Uterus (tissue), 4 donors: ENCODE measurements around the gene CTH. TPM values are rescaled to one million over a fixed set of nuclear protein-coding genes. Genes with fewer than 3 reads are reported as not detected.
"Not testable (repeated sequence)": the region's sequence is repeated elsewhere in the genome, so short reads cannot be mapped to it uniquely, and the experiment has no call there.

Experiments
- DNase-seq, 2 donors: peaks; one replicate each; pipeline ENCODE4 v3.0.0-alpha.2; 2019 to 2020
- H3K27ac ChIP-seq, 2 donors: fragments of 200-600 bp; sonication (generic); 1 replicate in 1 of 2; 2 replicates in 1 of 2; pipeline ENCODE4 v1.5.1; 2016 to 2018
- H3K27me3 ChIP-seq, 2 donors: fragments of 200-600 bp; sonication (generic); one replicate each; pipeline ENCODE4 v1.5.1; 2018 to 2019; ENCODE audit warnings: control low read depth in 1 of 2
- H3K36me3 ChIP-seq, 2 donors: fragments of 200-600 bp; sonication (generic); one replicate each; pipeline ENCODE4 v1.5.1; 2019; ENCODE audit warnings: control low read depth in 1 of 2
- H3K4me1 ChIP-seq, 2 donors: fragments of 200-600 bp; sonication (generic); one replicate each; pipeline ENCODE4 v1.5.1; 2018 to 2019; ENCODE audit warnings: control low read depth in 1 of 2
- H3K4me3 ChIP-seq, 2 donors: fragments of 200-600 bp; sonication (generic); 1 replicate in 1 of 2; 2 replicates in 1 of 2; pipeline ENCODE4 v1.5.1; 2018 to 2019; ENCODE audit warnings: mild to moderate bottlenecking in 1 of 2
- H3K9me3 ChIP-seq, 2 donors: fragments of 200-600 bp; sonication (generic); one replicate each; pipeline ENCODE4 v1.5.1; 2019; ENCODE audit warnings: control low read depth in 1 of 2
- POLR2A ChIP-seq, 2 donors: fragments of 450-650 bp; IDR thresholded peaks; one replicate each; pipeline ENCODE4 v1.6.1; 2016; ENCODE audit warnings: antibody characterized with exemption in 2 of 2, mild to moderate bottlenecking in 1 of 2, moderate library complexity in 1 of 2
- intact Hi-C: fragments of 100-400 bp; cut with DNase I; formaldehyde crosslinking; loops from one replicate; pipeline ENCODE4 v1.15.1; 2023; ENCODE audit warnings: low total_unique reads
- total RNA-seq, 4 donors: library from RNA; depleted of rRNA in 3 of 4; stranded (reverse); fragments of >200 nt in 3 of 4; gene quantifications; one replicate each; pipeline versions ENCODE4 v1.1.0 to v1.2.4, GENCODE V29; 2014 to 2023
- TF ChIP-seq, protein P1 (sequence below), 4 experiments: fragments of 200-600 bp in 2 of 4; fragments of 450-650 bp in 2 of 4; sonication (generic) in 2 of 4; IDR thresholded peaks; one replicate each; pipeline ENCODE4 v1.5.1; 2016 to 2019; ENCODE audit warnings: antibody characterized with exemption in 4 of 4, mild to moderate bottlenecking in 2 of 4, moderate library complexity in 1 of 4
- donor health status: DM: yes; HTN: yes; CAD: no.

Gene CTH
- total RNA-seq, 4 donors from 2014 or later = 1.0 to 11.2 (median 3.5) TPM

- no peak overlapping the region for H3K27ac ChIP-seq
- no peaks in the 10 kb centered on the region for H3K9me3 ChIP-seq
- TF ChIP-seq, protein P1, sequence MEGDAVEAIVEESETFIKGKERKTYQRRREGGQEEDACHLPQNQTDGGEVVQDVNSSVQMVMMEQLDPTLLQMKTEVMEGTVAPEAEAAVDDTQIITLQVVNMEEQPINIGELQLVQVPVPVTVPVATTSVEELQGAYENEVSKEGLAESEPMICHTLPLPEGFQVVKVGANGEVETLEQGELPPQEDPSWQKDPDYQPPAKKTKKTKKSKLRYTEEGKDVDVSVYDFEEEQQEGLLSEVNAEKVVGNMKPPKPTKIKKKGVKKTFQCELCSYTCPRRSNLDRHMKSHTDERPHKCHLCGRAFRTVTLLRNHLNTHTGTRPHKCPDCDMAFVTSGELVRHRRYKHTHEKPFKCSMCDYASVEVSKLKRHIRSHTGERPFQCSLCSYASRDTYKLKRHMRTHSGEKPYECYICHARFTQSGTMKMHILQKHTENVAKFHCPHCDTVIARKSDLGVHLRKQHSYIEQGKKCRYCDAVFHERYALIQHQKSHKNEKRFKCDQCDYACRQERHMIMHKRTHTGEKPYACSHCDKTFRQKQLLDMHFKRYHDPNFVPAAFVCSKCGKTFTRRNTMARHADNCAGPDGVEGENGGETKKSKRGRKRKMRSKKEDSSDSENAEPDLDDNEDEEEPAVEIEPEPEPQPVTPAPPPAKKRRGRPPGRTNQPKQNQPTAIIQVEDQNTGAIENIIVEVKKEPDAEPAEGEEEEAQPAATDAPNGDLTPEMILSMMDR (IDR thresholded peaks at IDR 0.05) = no peak
- TF ChIP-seq POLR2A (IDR thresholded peaks at IDR 0.05) = no peak
- H3K4me1 ChIP-seq = no peaks in the 10 kb centered on the region
- no peak overlapping the region for H3K4me3 ChIP-seq
- H3K36me3 ChIP-seq = no peaks in the 10 kb centered on the region
- H3K27me3 ChIP-seq = no peaks in the 10 kb centered on the region
- no peak for DNase-seq
- intact Hi-C loops = no loop called here
Measured at GRCh38 chr1:70372426-70372825, 38.6 kb upstream of the CTH start.

GRCh38 chr1:70373580-70373979 is 37.5 kb upstream of the CTH start:
- H3K27me3 ChIP-seq, intact Hi-C loops, H3K4me1 ChIP-seq, H3K36me3 ChIP-seq, H3K27ac ChIP-seq, DNase-seq, H3K9me3 ChIP-seq, H3K4me3 ChIP-seq: not testable (repeated sequence)

- intact Hi-C loops = no loop called here
- Histone ChIP-seq H3K4me1 (no peaks in the 10 kb centered on the region), H3K27ac (no peak overlapping the region), H3K4me3 (no peak overlapping the region), H3K9me3 (no peaks in the 10 kb centered on the region), H3K27me3 (no peaks in the 10 kb centered on the region), H3K36me3 (no peaks in the 10 kb centered on the region)
- no peak for DNase-seq
- TF ChIP-seq POLR2A (IDR thresholded peaks at IDR 0.05) = no peak
- TF ChIP-seq, protein P1 (IDR thresholded peaks at IDR 0.05) = no peak
Measured at GRCh38 chr1:70376196-70376595, 34.9 kb upstream of the CTH start.

DNA sequence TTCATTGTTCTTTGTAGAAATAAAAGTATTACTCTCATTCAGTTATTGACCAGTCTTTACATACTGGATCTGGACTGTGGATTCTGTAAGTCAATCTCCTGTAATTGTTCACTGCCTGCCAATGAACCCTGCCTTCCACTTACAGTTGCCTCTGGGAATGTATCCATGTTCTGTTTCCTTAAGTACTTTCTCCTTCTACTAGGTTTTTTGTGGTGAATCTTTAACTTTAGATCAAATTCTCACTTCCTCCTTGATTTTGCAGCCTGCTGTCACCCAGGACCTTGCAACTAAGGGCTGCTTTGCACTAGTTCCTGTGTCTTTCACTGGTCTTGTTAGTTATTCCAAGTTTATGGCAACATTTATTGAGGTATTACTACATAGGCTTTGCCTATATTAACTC is 28.4 kb upstream of the CTH start:
- Histone ChIP-seq H3K9me3 (no peaks in the 10 kb centered on the region), H3K4me3 (no peak overlapping the region), H3K27me3 (no peaks in the 10 kb centered on the region), H3K27ac (no peak overlapping the region), H3K36me3 (no peaks in the 10 kb centered on the region), H3K4me1 (no peaks in the 10 kb centered on the region)
- TF ChIP-seq, protein P1 (IDR thresholded peaks at IDR 0.05) = no peak
- no peak for TF ChIP-seq POLR2A (IDR thresholded peaks at IDR 0.05)
- intact Hi-C loops = no loop called here
- DNase-seq = no peak

GRCh38 chr1:70383483-70383882 is 27.6 kb upstream of the CTH start:
- Histone ChIP-seq H3K4me1 (no peaks in the 10 kb centered on the region), H3K36me3 (no peaks in the 10 kb centered on the region), H3K27ac (no peak overlapping the region), H3K9me3 (no peaks in the 10 kb centered on the region), H3K27me3 (no peaks in the 10 kb centered on the region), H3K4me3 (no peak overlapping the region)
- TF ChIP-seq, protein P1 (IDR thresholded peaks at IDR 0.05) = no peak
- TF ChIP-seq POLR2A (IDR thresholded peaks at IDR 0.05) = no peak
- intact Hi-C loops = no loop called here
- no peak for DNase-seq

DNA sequence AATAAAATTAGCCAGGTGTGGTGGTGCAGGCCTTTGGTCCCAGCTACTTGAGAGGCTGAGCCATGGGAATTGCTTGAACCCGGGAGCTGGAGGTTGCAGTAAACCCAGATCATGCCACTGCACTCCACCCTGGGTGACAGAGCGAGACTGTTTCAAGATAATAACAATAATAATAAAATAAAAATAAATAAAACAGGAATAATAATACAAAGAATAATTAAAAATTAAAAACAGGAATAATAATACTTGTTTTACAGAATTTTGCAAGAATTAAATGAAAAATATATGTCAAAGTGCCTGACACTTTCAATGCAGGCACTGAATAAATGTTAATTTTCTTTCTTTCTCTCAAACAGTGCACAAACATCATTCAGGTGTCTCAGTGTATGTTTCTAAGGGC is 26.5 kb upstream of the CTH start:
- Histone ChIP-seq H3K36me3 (no peaks in the 10 kb centered on the region), H3K9me3 (no peaks in the 10 kb centered on the region), H3K4me1 (no peaks in the 10 kb centered on the region), H3K27ac (no peak overlapping the region), H3K4me3 (no peak overlapping the region), H3K27me3 (no peaks in the 10 kb centered on the region)
- TF ChIP-seq, protein P1 (IDR thresholded peaks at IDR 0.05) = no peak
- no peak for TF ChIP-seq POLR2A (IDR thresholded peaks at IDR 0.05)
- no peak for DNase-seq
- intact Hi-C loops = no loop called here
